ENCODE measurements around the gene SEMA3C. TPM values are rescaled to one million over a fixed set of nuclear protein-coding genes. Genes with fewer than 3 reads are reported as not detected.

Gene SEMA3C
- total RNA-seq, 1 experiment from 2014 or later = 13.3 TPM

GRCh38 chr7:80844916-80845315 lies 73.9 kb downstream of the SEMA3C start:
- Histone ChIP-seq H3K36me3 (ENCODE audit: insufficient read depth, low read length, poor library complexity, severe bottlenecking) (no peaks in the 10 kb centered on the region), H3K9me3 (ENCODE audit: low read depth, low read length, poor library complexity, severe bottlenecking) (no peaks in the 10 kb centered on the region), H3K4me3 (ENCODE audit: low read depth, low read length, poor library complexity, severe bottlenecking) (no peak overlapping the region), H3K27ac (ENCODE audit: low read depth, low read length, poor library complexity, severe bottlenecking) (no peak overlapping the region), H3K27me3 (replicated peaks; ENCODE audit: insufficient read depth, low read depth, low read length, poor library complexity) (no peaks in the 10 kb centered on the region), H3K4me1 (ENCODE audit: insufficient read depth, low read length, poor library complexity, severe bottlenecking) (peaks cover 14% of the 10 kb centered on the region)
- CTCF ChIA-PET = no interaction called here
- intact Hi-C loops (cut with micrococcal nuclease; ENCODE audit: unreplicated experiment) = no loop called here
- no peak for TF ChIP-seq EZH2 (IDR thresholded peaks at IDR 0.05; ENCODE audit: borderline replicate concordance, low read depth, low read length, poor library complexity, severe bottlenecking)
- POLR2A ChIA-PET (ENCODE audit: low non-redundant PET) = no interaction called here
- no peak for DNase-seq (ENCODE audit: low spot score)
- BruUV-seq (replicated peaks) = no TSS peak

GRCh38 chr7:80843018-80843677 lies 75.7 kb downstream of the SEMA3C start:
- Histone ChIP-seq H3K4me1 (ENCODE audit: insufficient read depth, low read length, poor library complexity, severe bottlenecking) (peaks cover under 1% of the 10 kb centered on the region), H3K27me3 (replicated peaks; ENCODE audit: insufficient read depth, low read depth, low read length, poor library complexity) (no peaks in the 10 kb centered on the region), H3K9me3 (ENCODE audit: low read depth, low read length, poor library complexity, severe bottlenecking) (no peaks in the 10 kb centered on the region), H3K4me3 (ENCODE audit: low read depth, low read length, poor library complexity, severe bottlenecking) (no peak overlapping the region), H3K27ac (ENCODE audit: low read depth, low read length, poor library complexity, severe bottlenecking) (no peak overlapping the region), H3K36me3 (ENCODE audit: insufficient read depth, low read length, poor library complexity, severe bottlenecking) (no peaks in the 10 kb centered on the region)
- POLR2A ChIA-PET (ENCODE audit: low non-redundant PET) = no interaction called here
- CTCF ChIA-PET = no interaction called here
- DNase-seq (ENCODE audit: low spot score) = no peak
- intact Hi-C loops (cut with micrococcal nuclease; ENCODE audit: unreplicated experiment) = no loop called here
- TF ChIP-seq CTCF (conservative IDR thresholded peaks at IDR 0.05; ENCODE audit: low read depth, low read length) (no peak), EZH2 (IDR thresholded peaks at IDR 0.05; ENCODE audit: borderline replicate concordance, low read depth, low read length, poor library complexity, severe bottlenecking) (no peak)
- no TSS peak for BruUV-seq (replicated peaks)

- no peak for TF ChIP-seq EZH2 (IDR thresholded peaks at IDR 0.05; ENCODE audit: borderline replicate concordance, low read depth, low read length, poor library complexity, severe bottlenecking)
- no peak for TF ChIP-seq CTCF (conservative IDR thresholded peaks at IDR 0.05; ENCODE audit: low read depth, low read length)
- Histone ChIP-seq H3K9me3 (ENCODE audit: low read depth, low read length, poor library complexity, severe bottlenecking) (no peaks in the 10 kb centered on the region), H3K4me1 (ENCODE audit: insufficient read depth, low read length, poor library complexity, severe bottlenecking) (no peaks in the 10 kb centered on the region), H3K4me3 (ENCODE audit: low read depth, low read length, poor library complexity, severe bottlenecking) (no peak overlapping the region), H3K36me3 (ENCODE audit: insufficient read depth, low read length, poor library complexity, severe bottlenecking) (no peaks in the 10 kb centered on the region), H3K27ac (ENCODE audit: low read depth, low read length, poor library complexity, severe bottlenecking) (no peak overlapping the region), H3K27me3 (replicated peaks; ENCODE audit: insufficient read depth, low read depth, low read length, poor library complexity) (no peaks in the 10 kb centered on the region)
- no peak for DNase-seq (ENCODE audit: low spot score)
- BruUV-seq (replicated peaks) = no TSS peak
- ChIA-PET POLR2A (ENCODE audit: low non-redundant PET) (no interaction called here), CTCF (no interaction called here)
- intact Hi-C loops (cut with micrococcal nuclease; ENCODE audit: unreplicated experiment) = no loop called here
Observed at GRCh38 chr7:80842022-80842790, 76.6 kb downstream of the SEMA3C start.

Data from A673 (cell line).